Retinal pigment epithelial cell (primary cell): ENCODE measurements around the gene OPHN1.

Source experiments
- DNase-seq: peaks from one replicate; pipeline ENCODE4 v3.0.0-alpha.2; 2010; ENCODE audit warnings: low read depth
- H3K4me3 ChIP-seq: 2 replicates; pipeline ENCODE4 v1.5.1; 2011; ENCODE audit warnings: mild to moderate bottlenecking, low read length, control low read depth, moderate library complexity
- CTCF ChIP-seq: conservative IDR thresholded peaks from 2 replicates; pipeline ENCODE4 v1.5.1; 2011; ENCODE audit warnings: low read depth, low read length, control low read depth, inconsistent platforms

OPHN1 gene

GRCh38 chrX:68203211-68203610 is 230.1 kb downstream of the OPHN1 start:
- H3K4me3 ChIP-seq: no peak overlapping the region
- DNase-seq: no peak
- TF ChIP-seq CTCF: no peak

GRCh38 chrX:68199062-68199848 is 234.0 kb downstream of the OPHN1 start:
- TF ChIP-seq CTCF: no peak
- no peak overlapping the region for H3K4me3 ChIP-seq
- DNase-seq: no peak

GRCh38 chrX:68196939-68197791 is 236.1 kb downstream of the OPHN1 start:
- peak; percentile 14 for DNase-seq
- H3K4me3 ChIP-seq: no peak overlapping the region
- peak; percentile 73 for TF ChIP-seq CTCF

- TF ChIP-seq CTCF: no peak
- H3K4me3 ChIP-seq: no peak overlapping the region
- no peak for DNase-seq
Observed at GRCh38 chrX:68195561-68195960, 237.7 kb downstream of the OPHN1 start.

GRCh38 chrX:68193786-68194185 is 239.5 kb downstream of the OPHN1 start:
- DNase-seq: no peak
- no peak for TF ChIP-seq CTCF
- H3K4me3 ChIP-seq: no peak overlapping the region

- no peak overlapping the region for H3K4me3 ChIP-seq
- no peak for TF ChIP-seq CTCF
- DNase-seq: no peak
Observed at GRCh38 chrX:68193234-68193633, 240.1 kb downstream of the OPHN1 start.
